Left cardiac atrium (tissue), 4 donors: ENCODE measurements around the gene MERTK. TPM values are rescaled to one million over a fixed set of nuclear protein-coding genes. Genes with fewer than 3 reads are reported as not detected.
"Not testable (repeated sequence)": the region's sequence is repeated elsewhere in the genome, so short reads cannot be mapped to it uniquely, and the experiment has no call there.

Source experiments
- ATAC-seq, 2 donors: fragments of 200-7000 bp; cut with Tn5 transposase; one replicate each; pipeline ENCODE4 v1.9.1; 2020; ENCODE audit warnings: mild to moderate bottlenecking in 2 of 2, moderate library complexity in 2 of 2
- DNase-seq: peaks from one replicate; pipeline ENCODE4 v3.0.0-alpha.2; 2020
- intact Hi-C, 2 donors: fragments of 100-400 bp; cut with DNase I; formaldehyde crosslinking; loops; one replicate each; pipeline versions ENCODE4 v1.14.1 to v1.15.1; 2022 to 2023
- long read RNA-seq: library from polyadenylated mRNA; unstranded; transcript quantifications from one replicate; pipeline ENCODE4 v2.0.0, GENCODE V29; 2021
- total RNA-seq, 2 donors: library from RNA; stranded (reverse); fragmentation: NEBNext Ultra II Directional; extraction: Animal tissue kit (Norgen Biotek cat#: 25700); gene quantifications; one replicate each; pipeline ENCODE4 v1.2.1, GENCODE V29; 2021
- donor health status: DM: no; HTN: yes; CAD: no.
- donor health status: DM: no; HTN: yes; CAD: no; lungs with severe emphysema.
- donor health status: DM: yes; HTN: yes; CAD: no.
- donor health status: Dilated cardiomyopathy.

The MERTK gene
- 10 to 100 TPM; 11.8 to 12.6 TPM for total RNA-seq
- long read RNA-seq, partial matches to known transcripts: 1 of 6 reads
- long read RNA-seq, other reads (novel, unspliced or antisense): 4 of 6 reads

DNA sequence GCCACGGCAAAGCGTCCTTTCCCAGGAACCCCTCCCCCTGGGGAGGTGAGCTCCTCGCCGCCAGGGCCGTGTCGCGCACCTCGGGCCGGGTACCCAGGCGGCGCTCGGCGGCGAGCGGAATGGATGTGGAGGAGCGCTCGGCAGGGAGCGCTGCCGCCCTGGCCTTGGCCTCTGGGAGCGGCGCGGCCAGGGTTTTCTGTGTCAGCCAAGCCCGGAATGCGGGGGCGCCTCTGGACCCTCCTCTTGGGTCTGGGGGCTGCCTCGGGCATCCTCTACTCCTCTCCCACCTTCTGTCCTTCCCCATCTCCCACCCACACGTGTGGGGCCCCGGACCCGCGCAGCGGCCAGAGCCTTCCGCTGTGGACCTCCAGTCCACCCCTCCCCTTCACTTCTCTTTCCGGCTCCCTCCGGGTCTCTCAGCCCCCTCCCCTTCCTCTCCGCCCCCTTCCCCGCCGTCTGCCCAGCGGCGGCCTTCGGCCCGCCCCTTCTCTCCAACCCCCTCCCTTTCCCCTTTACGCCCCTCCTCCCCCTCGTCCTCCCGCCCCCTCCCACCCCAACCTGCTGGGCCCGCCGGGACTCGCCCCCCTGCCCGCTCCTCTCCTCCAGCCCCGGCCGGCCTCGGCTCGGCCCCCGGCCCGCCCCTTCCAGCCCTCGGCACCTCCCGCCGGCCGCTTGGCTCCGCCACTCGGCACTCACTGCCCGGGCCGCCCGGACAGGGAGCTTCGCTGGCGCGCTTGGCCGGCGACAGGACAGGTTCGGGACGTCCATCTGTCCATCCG, at the start of gene MERTK:
Gene MERTK (plus strand): TSS at position 684 of the 779 bp plus-strand sequence. CDS start 129 bp downstream, outside the sequence.
- DNase-seq (peak; percentile 90), ATAC-seq (peak; percentile 94 to 95)
- intact Hi-C loops: loop anchor here in 1 of 2 donors (5.0 kb wide), 1 partner anchor 149 kb away; no protein-coding TSS in a partner anchor

DNA sequence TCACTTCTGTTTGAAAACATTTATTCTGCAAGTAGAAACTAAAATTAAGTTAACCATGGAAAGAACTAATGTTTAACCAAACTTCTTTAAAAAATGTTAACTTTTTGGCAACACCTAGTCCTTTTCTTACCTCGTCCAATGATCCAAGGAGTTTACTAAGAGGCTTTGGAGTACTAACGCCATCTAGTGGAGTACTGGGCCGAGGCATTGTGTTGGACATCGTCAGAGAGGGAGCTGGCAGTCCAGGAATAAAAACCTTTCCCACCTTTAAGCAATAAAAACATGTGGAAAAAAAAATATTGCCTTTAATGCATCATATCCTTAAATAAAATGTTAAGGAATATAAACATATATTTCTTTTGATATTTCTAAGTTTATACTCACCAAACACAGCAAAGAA, 47.8 kb upstream of the MERTK start:
- DNase-seq (peak; percentile 26), ATAC-seq (peak; percentile 59 to 67)
- intact Hi-C loops: not testable (repeated sequence)

DNA sequence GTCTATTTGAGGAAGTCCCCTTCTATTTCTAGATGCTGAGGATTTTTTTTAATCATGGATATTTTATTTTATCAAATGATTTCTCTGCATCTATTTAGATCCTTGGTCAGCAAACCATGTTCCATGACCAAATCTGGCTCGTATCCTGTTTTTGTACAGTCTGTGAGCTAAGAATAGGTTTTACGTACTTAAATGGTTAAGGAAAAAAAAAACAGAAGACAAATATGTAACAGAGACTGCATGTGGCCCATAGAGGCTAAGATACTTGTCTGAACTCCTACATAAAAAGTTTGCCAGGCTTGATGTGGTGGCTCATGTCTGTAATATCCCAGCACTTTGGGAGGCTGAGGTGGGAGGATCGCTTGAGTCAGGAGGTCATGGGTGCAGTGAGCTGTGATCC, 45.9 kb upstream of the MERTK start:
- intact Hi-C loops, ATAC-seq, DNase-seq: not testable (repeated sequence)

DNA sequence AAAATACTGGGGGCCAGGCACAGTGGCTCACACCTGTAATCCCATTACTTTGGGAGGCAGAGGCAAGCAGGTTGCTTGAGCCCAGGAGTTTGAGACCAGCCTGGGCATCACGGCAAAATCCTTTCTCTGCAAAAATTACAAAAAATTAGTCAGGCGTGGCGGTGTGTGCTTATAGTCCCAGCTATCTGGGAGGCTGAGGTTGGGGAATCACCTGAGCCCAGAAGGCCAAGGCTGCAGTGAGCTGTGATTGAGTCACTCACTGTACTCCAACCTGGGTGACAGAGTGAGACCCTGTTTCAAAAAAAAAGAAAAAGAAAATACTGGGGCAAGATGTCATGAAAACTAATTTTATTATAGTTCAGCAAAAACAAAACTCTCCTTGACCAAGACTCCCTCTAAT, 38.4 kb upstream of the MERTK start:
- DNase-seq, ATAC-seq, intact Hi-C loops: not testable (repeated sequence)

DNA sequence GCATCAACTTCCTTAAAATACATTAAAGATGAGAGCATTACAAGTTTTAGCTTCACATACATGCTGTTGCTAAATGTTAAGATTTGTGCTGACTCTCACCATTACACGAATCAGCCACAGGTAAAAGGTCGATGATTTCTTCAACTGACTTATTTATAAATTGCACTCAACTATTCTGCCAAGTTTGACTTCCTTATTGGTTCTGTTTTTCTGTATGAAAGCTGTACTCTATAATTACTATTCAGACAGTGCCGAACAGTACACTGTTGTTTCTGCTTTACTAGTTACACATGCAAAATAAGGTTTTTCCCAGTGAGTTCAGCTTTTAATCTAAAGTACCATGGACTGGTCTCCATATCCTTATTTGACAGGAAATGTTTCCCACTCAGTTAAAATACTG, 33.3 kb upstream of the MERTK start:
- intact Hi-C loops, ATAC-seq, DNase-seq: not testable (repeated sequence)

DNA sequence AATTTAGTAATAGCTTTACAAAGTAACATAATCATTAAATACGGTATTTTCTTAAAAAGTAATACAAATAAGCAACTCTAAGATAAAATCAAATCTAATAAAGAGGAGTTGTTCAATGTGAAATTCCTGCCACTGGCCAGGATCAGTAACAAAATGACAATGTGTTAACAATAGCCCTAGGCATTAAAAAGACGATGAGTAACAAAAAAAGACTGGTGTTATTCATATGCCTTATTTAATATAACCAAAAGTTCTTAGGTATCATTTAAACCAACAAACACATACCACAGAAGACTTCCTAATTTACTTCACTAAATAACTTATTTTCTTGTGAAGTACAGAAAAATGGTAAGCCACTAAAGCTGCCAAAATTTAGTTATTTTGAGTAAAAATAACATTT, 25.6 kb upstream of the MERTK start:
- intact Hi-C loops, DNase-seq, ATAC-seq: not testable (repeated sequence)

DNA sequence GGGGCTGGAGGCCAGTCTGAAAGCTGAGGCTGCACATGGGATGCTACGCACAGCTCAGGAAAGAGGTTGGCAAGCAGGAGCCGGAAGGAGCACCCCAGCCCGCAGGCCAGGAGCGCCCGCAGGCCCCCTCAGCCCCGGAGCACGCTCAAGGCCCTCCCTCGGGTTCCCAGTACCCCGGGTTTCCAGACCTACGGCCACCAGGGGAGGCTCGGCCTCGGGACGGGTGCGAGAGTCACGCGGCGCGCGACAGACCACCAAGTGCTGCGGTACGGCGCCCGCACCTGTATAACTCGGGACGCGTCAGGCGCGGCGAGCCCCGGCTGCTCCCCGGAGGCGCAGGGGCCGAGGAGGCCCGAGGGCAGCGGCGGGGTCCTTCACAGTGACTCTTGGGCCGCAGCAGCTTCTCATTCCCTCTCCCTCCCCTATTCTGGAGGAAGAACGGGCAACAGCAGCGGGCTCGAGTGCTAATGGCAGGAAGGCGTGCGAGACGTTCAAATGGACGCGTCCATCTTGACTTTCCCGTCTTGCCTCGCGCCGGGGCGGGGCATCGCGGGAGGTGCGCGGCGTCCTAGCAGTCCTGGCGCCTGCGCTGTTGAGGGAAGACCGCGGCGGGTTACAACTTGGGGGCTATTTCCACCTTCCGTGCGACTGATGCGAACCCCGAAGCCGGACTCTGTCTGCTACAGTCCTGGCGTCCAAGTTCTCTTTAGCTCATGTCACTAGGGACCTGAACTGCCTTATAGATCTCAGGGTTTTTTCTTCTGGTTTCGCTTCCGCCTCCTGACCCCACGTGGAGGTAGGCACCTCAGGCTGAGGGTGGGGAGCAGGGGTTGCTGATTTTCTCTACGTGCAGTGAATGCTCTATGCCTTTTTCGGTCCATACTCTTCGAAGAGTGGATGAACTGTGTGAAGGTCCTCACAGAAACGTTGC, 14.5 kb upstream of the MERTK start, which contains the start of gene ANAPC1:
Gene ANAPC1 (minus strand): TSS at position 533 of the 931 bp plus-strand sequence. CDS start 3,368 bp downstream, outside the sequence.
- ATAC-seq: peak; percentile 98
- intact Hi-C loops: no loop called here

DNA sequence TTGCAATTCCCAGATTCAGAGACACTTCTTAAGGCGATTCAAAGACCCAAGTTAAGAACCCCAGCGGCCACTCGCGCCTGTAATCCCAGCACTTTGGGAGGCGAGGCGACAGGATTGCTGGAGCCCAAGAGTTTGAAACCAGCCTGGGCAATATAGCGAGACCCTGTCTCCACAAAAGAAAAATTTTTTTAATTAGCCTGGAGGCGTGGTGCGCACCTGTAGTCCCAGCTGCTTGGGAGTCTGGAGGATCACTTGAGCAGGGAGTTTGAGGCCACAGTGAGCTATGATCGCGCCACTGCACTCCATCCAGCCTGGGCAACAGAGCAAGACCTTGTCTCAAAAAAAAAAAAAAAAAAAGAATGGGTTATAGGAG, 13.8 kb upstream of the MERTK start:
- DNase-seq (no peak), ATAC-seq (peak in 1 of 2 donors; percentile 4)
- intact Hi-C loops: no loop called here

More for the DNA sequence above, 14.5 kb upstream of the MERTK start, which contains the start of gene ANAPC1:
- peak; percentile 88 for DNase-seq

DNA sequence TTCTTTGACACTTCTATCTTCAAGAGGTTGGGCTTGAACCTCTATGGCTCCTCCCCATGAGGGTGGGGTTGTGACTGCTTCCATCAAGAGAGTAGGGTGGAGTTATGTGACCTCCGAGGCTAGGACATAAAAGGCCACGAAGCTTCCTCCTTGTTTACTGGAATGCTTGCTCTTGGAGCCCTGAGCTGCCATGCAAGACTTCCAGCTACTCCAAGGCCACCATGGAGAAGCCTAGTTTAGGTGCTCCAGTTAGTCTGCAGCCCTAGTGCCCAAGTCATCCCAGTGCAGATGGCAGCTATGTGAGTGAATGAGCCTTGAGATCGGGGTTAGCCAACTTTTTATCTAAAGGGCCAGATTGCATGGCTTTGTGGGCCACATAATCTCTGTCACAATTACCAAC, 2.4 kb upstream of the MERTK start:
- intact Hi-C loops: loop anchor here in 1 of 2 donors (5.0 kb wide), 1 partner anchor 151 kb away; no protein-coding TSS in a partner anchor
- DNase-seq: no peak
- ATAC-seq: no peak

DNA sequence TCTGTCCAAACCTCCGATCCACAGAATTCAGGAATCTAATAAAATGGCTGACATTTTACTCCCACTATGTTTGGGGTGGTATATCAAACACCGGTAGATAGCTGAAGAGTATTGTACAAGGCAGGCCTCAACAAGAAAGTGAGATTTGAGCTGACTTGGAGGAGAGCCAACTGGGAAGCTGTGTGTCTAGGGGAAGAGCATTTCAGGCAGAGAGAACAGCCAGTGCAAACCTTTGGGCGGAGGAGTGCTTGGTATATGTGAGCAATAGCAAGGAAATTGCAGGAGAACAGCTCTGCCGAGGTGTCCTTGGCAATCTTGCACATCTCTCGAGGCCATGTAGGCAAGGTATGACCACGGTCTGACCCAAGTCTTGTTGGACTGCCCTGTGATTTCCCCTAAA, 1.8 kb upstream of the MERTK start:
- intact Hi-C loops: loop anchor here in 1 of 2 donors (5.0 kb wide), 1 partner anchor 151 kb away; no protein-coding TSS in a partner anchor
- DNase-seq: no peak

DNA sequence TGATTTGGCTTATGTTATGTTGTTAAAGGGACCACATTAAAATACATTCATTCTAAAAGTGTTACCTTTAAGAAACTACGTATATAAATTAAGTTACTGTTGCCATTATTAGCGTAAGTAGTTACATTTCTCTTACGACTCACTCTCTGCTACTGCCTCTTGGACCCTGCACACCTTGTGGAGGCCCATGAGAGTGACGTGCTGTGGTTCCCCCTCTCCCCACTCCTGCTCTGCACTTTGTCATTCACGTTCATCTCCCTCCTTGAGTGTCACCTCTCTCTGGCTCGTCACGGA, 830 bp upstream of the MERTK start:
- intact Hi-C loops: loop anchor here in 1 of 2 donors (5.0 kb wide), 1 partner anchor 150 kb away; no protein-coding TSS in a partner anchor

More for the DNA sequence above, 1.8 kb upstream of the MERTK start:
- ATAC-seq: no peak

DNA sequence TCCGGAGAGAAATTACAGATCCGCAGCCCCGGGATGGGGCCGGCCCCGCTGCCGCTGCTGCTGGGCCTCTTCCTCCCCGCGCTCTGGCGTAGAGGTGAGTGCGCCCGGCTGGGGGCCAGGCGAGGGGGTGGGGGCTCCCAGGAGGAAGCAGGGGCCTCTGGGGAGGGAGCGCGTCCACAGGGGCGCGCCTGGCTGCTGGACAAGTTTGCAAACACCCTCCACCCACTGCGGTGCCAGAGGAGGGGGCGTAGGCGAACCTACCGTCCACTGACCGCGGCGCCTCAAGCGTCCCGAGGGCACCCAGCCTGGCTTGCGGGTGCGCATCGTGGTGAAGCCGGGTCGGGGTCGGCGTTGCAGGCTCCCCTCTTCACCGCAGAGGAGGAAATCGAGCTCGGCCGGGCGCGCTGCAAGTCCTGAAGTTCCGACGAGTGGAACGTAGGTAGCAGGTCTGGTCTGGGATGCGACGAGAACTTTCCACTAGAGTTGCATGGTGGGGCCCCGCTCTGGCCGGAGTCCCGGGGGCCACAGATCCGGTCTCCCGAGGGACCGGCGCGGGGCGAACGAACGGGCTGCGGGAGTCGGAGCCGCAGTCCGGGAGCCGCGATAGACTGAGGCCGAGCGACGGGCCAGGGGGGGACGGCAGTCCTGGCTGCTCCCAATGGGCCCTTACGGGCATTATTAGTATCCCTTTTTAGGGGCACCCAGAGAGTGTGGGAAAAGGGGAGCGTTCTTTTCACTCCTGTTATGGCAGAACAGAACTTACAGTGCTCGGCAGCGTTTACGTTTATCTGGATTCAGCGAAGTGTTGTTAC, 502 bp downstream of the MERTK start:
- intact Hi-C loops: loop anchor here in 1 of 2 donors (5.0 kb wide), 1 partner anchor 148 kb away; no protein-coding TSS in a partner anchor
- peak; percentile 56 for DNase-seq
- ATAC-seq: peak; percentile 25 to 43

More for the DNA sequence above, 830 bp upstream of the MERTK start:
- ATAC-seq (no peak), DNase-seq (no peak)

DNA sequence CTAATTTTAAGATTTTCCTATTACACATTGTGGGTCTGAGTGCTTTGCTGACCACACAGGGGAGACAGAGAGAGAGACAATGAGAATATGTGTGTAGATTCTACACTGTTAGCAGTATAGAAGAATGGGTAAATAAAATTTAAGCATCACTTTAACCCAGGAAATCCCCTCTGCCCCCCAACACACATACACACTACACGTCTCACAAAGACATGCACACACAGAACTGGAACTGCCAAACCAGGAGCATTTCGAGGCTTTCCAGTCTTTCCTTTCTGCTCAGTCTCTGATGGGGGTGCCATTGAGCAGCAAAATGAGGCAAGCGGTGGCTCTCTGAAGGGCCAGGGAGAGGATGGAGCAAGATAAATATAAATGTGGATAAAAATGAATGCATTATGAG, 2.5 kb downstream of the MERTK start:
- intact Hi-C loops: loop anchor here (5.0 to 10.0 kb wide), 2 partner anchors 46 to 74 kb away; no protein-coding TSS in a partner anchor
- DNase-seq (no peak), ATAC-seq (no peak)

DNA sequence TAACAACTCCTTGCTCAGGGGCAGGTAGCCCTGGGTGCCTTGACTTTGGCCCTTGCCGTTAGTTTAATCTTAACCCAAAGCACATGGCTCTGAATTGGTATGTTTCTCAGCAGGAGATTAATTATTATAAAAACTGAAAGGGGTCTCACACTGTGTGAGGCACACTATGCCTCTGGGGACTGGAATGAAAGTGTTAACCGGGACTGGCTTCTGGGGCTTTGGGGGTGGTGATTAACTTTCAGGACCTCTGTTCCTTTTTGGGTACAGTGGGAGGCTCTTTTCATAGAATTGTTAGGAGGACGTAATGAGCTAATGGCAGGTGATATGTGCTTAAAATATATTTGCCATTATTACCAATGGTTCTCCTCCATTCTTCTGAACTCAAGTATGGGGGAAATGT, 5.1 kb downstream of the MERTK start:
- no peak for ATAC-seq
- DNase-seq: no peak
- intact Hi-C loops: loop anchor here (5.0 to 10.0 kb wide), 2 partner anchors 44 to 71 kb away; no protein-coding TSS in a partner anchor

DNA sequence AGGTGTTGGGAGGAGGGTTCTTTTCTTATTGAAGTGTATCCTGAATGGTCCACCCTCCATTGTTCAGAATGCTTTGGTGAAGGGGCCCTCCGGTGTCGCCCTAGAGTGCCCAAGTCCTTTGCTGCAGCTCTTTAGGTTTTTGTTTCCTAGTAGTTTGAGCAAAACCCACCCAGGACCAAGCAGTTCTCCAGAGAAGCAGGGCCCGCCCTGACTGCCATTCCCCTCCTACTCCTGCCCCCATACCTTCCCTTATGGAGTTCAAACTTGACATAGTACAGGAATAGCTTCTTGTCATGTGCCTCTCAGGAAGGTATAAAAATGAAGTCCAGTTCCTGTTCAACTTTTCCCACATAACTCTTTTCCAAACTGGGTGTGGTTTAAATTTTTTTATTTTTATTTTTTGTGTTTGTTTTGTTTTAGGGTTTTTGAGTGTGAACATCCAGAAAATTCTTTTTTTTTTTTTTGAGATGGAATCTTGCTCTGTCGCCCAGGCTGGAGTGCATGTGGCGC, 5.6 kb downstream of the MERTK start:
- DNase-seq: no peak
- no peak for ATAC-seq
- intact Hi-C loops: loop anchor here (5.0 to 10.0 kb wide), 2 partner anchors 43 to 71 kb away; no protein-coding TSS in a partner anchor

DNA sequence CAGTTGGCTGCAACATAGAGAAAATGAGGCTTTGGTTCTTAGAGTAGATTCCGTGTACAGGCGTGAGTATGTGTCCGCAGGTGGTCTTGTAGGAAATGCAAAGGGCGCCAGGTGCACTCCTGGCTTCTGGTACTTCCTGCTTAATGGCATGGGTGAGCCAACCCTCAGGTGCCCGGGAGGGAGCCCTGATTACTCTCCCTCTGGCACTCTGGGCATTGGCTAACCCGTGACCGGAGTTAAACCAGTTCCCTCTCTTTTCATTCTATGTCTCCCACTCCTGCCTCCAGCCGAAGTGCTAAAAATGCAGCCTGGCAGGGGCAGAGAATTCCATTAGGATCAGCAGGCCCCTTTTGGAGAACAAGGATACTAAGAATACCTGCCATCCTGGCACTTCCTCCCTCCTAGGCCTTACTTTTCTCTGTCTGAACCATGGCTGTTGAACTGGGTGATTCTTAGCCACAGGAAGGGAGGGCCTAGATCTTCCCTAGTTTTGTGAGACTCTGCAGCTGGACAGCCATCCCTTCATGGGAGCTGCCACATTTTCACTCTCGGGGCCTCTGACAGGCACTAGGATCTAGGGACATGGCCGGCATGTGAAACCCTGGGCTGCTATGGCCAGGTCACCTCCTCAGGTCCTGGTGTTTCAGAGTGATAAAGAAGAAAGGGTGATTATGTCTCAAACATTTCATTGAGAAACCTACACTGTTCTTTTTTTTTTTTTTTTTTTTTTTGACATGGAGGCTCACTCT, 6.5 kb downstream of the MERTK start:
- intact Hi-C loops: loop anchor here (5.0 to 10.0 kb wide), 2 partner anchors 42 to 70 kb away; no protein-coding TSS in a partner anchor
- peak; percentile 7 to 62 for ATAC-seq
- DNase-seq: no peak

DNA sequence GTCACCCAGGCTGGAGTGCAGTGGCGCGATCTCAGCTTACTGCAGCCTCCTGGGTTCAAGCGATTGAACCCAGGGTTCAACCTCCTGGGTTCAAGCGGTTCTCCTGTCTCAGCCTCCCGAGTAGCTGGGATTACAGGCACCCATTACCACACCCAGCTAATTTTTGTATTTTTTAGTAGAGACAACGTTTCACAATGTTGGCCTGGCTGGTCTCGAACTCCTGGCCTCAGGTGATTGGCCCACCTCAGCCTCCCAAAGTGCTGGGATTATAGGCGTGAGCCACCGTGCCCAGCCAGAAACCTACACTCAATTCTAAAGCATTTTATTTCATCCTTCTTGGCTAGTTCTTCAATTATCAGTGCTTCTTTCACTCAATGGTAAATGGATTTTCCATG, 7.1 kb downstream of the MERTK start:
- not testable (repeated sequence) for ATAC-seq, DNase-seq
- intact Hi-C loops: loop anchor here in 1 of 2 donors (10.0 kb wide), 1 partner anchor 69 kb away; no protein-coding TSS in a partner anchor
